H9 (cell line): Measurements from ENCODE around the gene CAVIN2. TPM values are rescaled to one million over a fixed set of nuclear protein-coding genes. Genes with fewer than 3 reads are reported as not detected.

ENCODE experiments used
- DNase-seq: peaks from one replicate; pipeline ENCODE4 v3.0.0-alpha.2; 2017
- H2AFZ ChIP-seq: one replicate; pipeline ENCODE4 v1.6.1; 2013; ENCODE audit warnings: mild to moderate bottlenecking, low read length, control low read depth, moderate library complexity
- H2AK5ac ChIP-seq: 2 replicates; pipeline ENCODE4 v1.6.1; 2013; ENCODE audit warnings: low read length, control low read depth, mixed read lengths; ENCODE audit not compliant: insufficient read length
- H2BK120ac ChIP-seq: one replicate; pipeline ENCODE4 v1.6.1; 2013; ENCODE audit warnings: low read depth, mild to moderate bottlenecking, low read length, control low read depth, inconsistent platforms; ENCODE audit not compliant: poor library complexity, severe bottlenecking
- H2BK12ac ChIP-seq: 2 replicates; pipeline ENCODE4 v1.6.1; 2013; ENCODE audit warnings: low read length, control low read depth, mixed read lengths, low read depth; ENCODE audit not compliant: insufficient read length
- H2BK15ac ChIP-seq: 2 replicates; pipeline ENCODE4 v1.6.1; 2013; ENCODE audit warnings: low read depth, low read length, control low read depth
- H2BK20ac ChIP-seq: one replicate; pipeline ENCODE4 v1.6.1; 2013; ENCODE audit warnings: low read depth, mild to moderate bottlenecking, low read length, control low read depth, inconsistent platforms; ENCODE audit not compliant: poor library complexity, severe bottlenecking
- H2BK5ac ChIP-seq: 2 replicates; pipeline ENCODE4 v1.6.1; 2013; ENCODE audit warnings: low read length, control low read depth, mixed read lengths; ENCODE audit not compliant: insufficient read length
- H3K14ac ChIP-seq: 2 replicates; pipeline ENCODE4 v1.6.1; 2013; ENCODE audit warnings: low read length, control low read depth; ENCODE audit not compliant: insufficient read depth
- H3K18ac ChIP-seq: 2 replicates; pipeline ENCODE4 v1.6.1; 2013; ENCODE audit warnings: low read depth, mild to moderate bottlenecking, mixed read lengths, low read length, control low read depth; ENCODE audit not compliant: insufficient read length
- H3K23ac ChIP-seq: 2 replicates; pipeline ENCODE4 v1.6.1; 2013; ENCODE audit warnings: low read length, control low read depth, mixed read lengths, low read depth; ENCODE audit not compliant: insufficient read length
- H3K23me2 ChIP-seq: 2 replicates; pipeline ENCODE4 v1.6.1; 2013; ENCODE audit warnings: low read depth, mild to moderate bottlenecking, mixed read lengths, low read length, control low read depth; ENCODE audit not compliant: insufficient read length, poor library complexity, severe bottlenecking
- H3K27ac ChIP-seq: 2 replicates; pipeline ENCODE4 v1.5.1; 2013; ENCODE audit warnings: low read length, control low read depth, mixed read lengths, low read depth; ENCODE audit not compliant: insufficient read length
- H3K27me3 ChIP-seq: 2 replicates; pipeline ENCODE4 v1.6.1; 2013; ENCODE audit warnings: low read length, control low read depth, inconsistent platforms; ENCODE audit not compliant: insufficient read depth
- H3K4ac ChIP-seq: 2 replicates; pipeline ENCODE4 v1.6.1; 2013; ENCODE audit warnings: low read depth, mild to moderate bottlenecking, control low read depth, inconsistent platforms, low read length, moderate library complexity
- H3K4me1 ChIP-seq: 2 replicates; pipeline ENCODE4 v1.6.1; 2013; ENCODE audit warnings: low read length, control low read depth, inconsistent platforms; ENCODE audit not compliant: insufficient read depth
- H3K4me2 ChIP-seq: 2 replicates; pipeline ENCODE4 v1.6.1; 2013; ENCODE audit warnings: low read length, control low read depth, mixed read lengths; ENCODE audit not compliant: insufficient read length, insufficient read depth
- H3K56ac ChIP-seq: 2 replicates; pipeline ENCODE4 v1.6.1; 2013; ENCODE audit warnings: low read depth, mild to moderate bottlenecking, mixed read lengths, low read length, control low read depth; ENCODE audit not compliant: insufficient read length
- H3K79me1 ChIP-seq: 2 replicates; pipeline ENCODE4 v1.6.1; 2013; ENCODE audit warnings: low read depth, mild to moderate bottlenecking, moderate library complexity, low read length, control low read depth, inconsistent platforms; ENCODE audit not compliant: insufficient read depth, poor library complexity, severe bottlenecking
- H3K79me2 ChIP-seq: 2 replicates; pipeline ENCODE4 v1.6.1; 2013; ENCODE audit warnings: low read length, control low read depth, inconsistent platforms; ENCODE audit not compliant: insufficient read depth
- H3K9ac ChIP-seq: 2 replicates; pipeline ENCODE4 v1.6.1; 2013; ENCODE audit warnings: low read length, control low read depth, mixed read lengths; ENCODE audit not compliant: insufficient read length; ENCODE audit errors: extremely low read depth
- H3K9me3 ChIP-seq: one replicate; pipeline ENCODE4 v1.6.1; 2013; ENCODE audit warnings: low read depth, low read length, inconsistent platforms; ENCODE audit not compliant: control insufficient read depth
- H3T11ph ChIP-seq: one replicate; pipeline ENCODE4 v1.6.1; 2013; ENCODE audit warnings: mild to moderate bottlenecking, low read length, control low read depth, inconsistent platforms
- H4K20me1 ChIP-seq: one replicate; pipeline ENCODE4 v1.6.1; 2013; ENCODE audit not compliant: control insufficient read depth, insufficient read length, insufficient read depth
- H4K5ac ChIP-seq: 2 replicates; pipeline ENCODE4 v1.6.1; 2013; ENCODE audit warnings: low read depth, mild to moderate bottlenecking, mixed read lengths, low read length, control low read depth; ENCODE audit not compliant: insufficient read length
- H4K8ac ChIP-seq: replicated peaks from 2 replicates; pipeline ENCODE4 v1.6.1; 2013; ENCODE audit warnings: low read length, control low read depth, mixed read lengths, low read depth; ENCODE audit not compliant: insufficient read length
- H4K91ac ChIP-seq: 2 replicates; pipeline ENCODE4 v1.6.1; 2013; ENCODE audit warnings: low read depth, mild to moderate bottlenecking, moderate library complexity, mixed read lengths, low read length, control low read depth; ENCODE audit not compliant: insufficient read length
- H3K27ac Mint-ChIP-seq, 3 experiments: 2 replicates in 2 of 3; 3 replicates in 1 of 3; pipeline ENCODE4 v1.8.0; 2020 to 2021; ENCODE audit warnings: mixed read lengths in 3 of 3, mild to moderate bottlenecking in 1 of 3, moderate library complexity in 1 of 3
- H3K27me3 Mint-ChIP-seq: 2 replicates; pipeline ENCODE4 v1.8.0; 2021; ENCODE audit warnings: low read depth, mild to moderate bottlenecking, moderate library complexity, mixed read lengths
- H3K36me3 Mint-ChIP-seq, 3 experiments: 2 replicates in 2 of 3; 3 replicates in 1 of 3; pipeline ENCODE4 v1.8.0; 2020 to 2021; ENCODE audit warnings: low read depth in 3 of 3, mixed read lengths in 3 of 3; ENCODE audit not compliant: insufficient read depth in 1 of 3
- H3K4me1 Mint-ChIP-seq, 2 experiments: 2 replicates each; pipeline ENCODE4 v1.8.0; 2020; ENCODE audit warnings: mixed read lengths in 2 of 2
- H3K4me3 Mint-ChIP-seq, 2 experiments: 2 replicates in 1 of 2; 3 replicates in 1 of 2; pipeline ENCODE4 v1.8.0; 2020 to 2021; ENCODE audit warnings: mild to moderate bottlenecking in 2 of 2, mixed read lengths in 2 of 2, moderate library complexity in 1 of 2
- H3K9me3 Mint-ChIP-seq, 2 experiments: 2 replicates in 1 of 2; 3 replicates in 1 of 2; pipeline ENCODE4 v1.8.0; 2020; ENCODE audit warnings: mild to moderate bottlenecking in 2 of 2, mixed read lengths in 2 of 2, moderate library complexity in 1 of 2
- CTCF ChIP-seq: fragments of 200-600 bp; sonication (generic); conservative IDR thresholded peaks from 3 replicates; pipeline ENCODE4 v1.8.0; 2021; ENCODE audit warnings: antibody characterized with exemption, mild to moderate bottlenecking
- WGBS: extraction: QIAGEN DNeasy Blood & Tissue Kit; methylation state at CpG from one replicate; pipeline ENCODE4 v1.1.7; 2013; ENCODE audit warnings: missing lambda C conversion rate, low lambda C conversion rate, mixed read lengths; ENCODE audit not compliant: insufficient read length; ENCODE audit errors: extremely low coverage; 5-methylcytosine and 5-hydroxymethylcytosine counted together
- total RNA-seq: library from RNA; stranded (reverse); gene quantifications from 2 replicates; pipeline ENCODE4 v1.2.1, GENCODE V29; 2021

CAVIN2 gene
- total RNA-seq, 1 experiment from 2014 or later: not detected

GRCh38 chr2:191888400-191889166 is 41.7 kb upstream of the CAVIN2 start:
- no peak overlapping the region for H3K9ac ChIP-seq
- Mint-ChIP-seq H3K4me1 (no peaks in the 10 kb centered on the region), H3K27me3 (no peaks in the 10 kb centered on the region), H3K36me3 (peaks cover 0 to 11% (median 2%) of the 10 kb centered on the region in 3 experiments; a peak in 4 of 7 replicates), H3K9me3 (peaks cover 4 to 9% of the 10 kb centered on the region in 2 experiments; a peak in 4 of 5 replicates), H3K27ac (no peak overlapping the region), H3K4me3 (no peak overlapping the region)
- no peaks in the 10 kb centered on the region for H3K4me1 ChIP-seq
- H2BK120ac ChIP-seq: no peak overlapping the region
- H3K56ac ChIP-seq: no peak overlapping the region
- H3K9me3 ChIP-seq: no peaks in the 10 kb centered on the region
- no peaks in the 10 kb centered on the region for H3K23me2 ChIP-seq
- H3K23ac ChIP-seq: no peak overlapping the region
- H2BK20ac ChIP-seq: no peak overlapping the region
- H3K27me3 ChIP-seq: no peaks in the 10 kb centered on the region
- H2BK12ac ChIP-seq: no peak overlapping the region
- H3K18ac ChIP-seq: no peak overlapping the region
- H3K14ac ChIP-seq: no peak overlapping the region
- H3K4me2 ChIP-seq: no peak overlapping the region
- H4K8ac ChIP-seq: no peak overlapping the region
- H2AK5ac ChIP-seq: no peak overlapping the region
- no peak for DNase-seq
- no peak for TF ChIP-seq CTCF
- no peak overlapping the region for H4K5ac ChIP-seq
- H4K20me1 ChIP-seq: no peaks in the 10 kb centered on the region
- H2AFZ ChIP-seq: no peak overlapping the region
- no peak overlapping the region for H4K91ac ChIP-seq
- WGBS: no CpG with 5 or more reads among the region's 3 CpGs
- H2BK15ac ChIP-seq: no peak overlapping the region
- no peaks in the 10 kb centered on the region for H3K79me2 ChIP-seq
- H3K27ac ChIP-seq: no peak overlapping the region
- no peaks in the 10 kb centered on the region for H3K79me1 ChIP-seq
- H2BK5ac ChIP-seq: no peak overlapping the region
- H3K4ac ChIP-seq: no peak overlapping the region
- no peak overlapping the region for H3T11ph ChIP-seq
